IPS-18c (cell line): ENCODE measurements around the gene ASB11.
"Not testable (repeated sequence)": the region's sequence is repeated elsewhere in the genome, so short reads cannot be mapped to it uniquely, and the experiment has no call there.

ENCODE experiments used
- H3K4me3 ChIP-seq: 2 replicates; pipeline ENCODE4 v1.7.0; 2013; ENCODE audit warnings: low read depth, mild to moderate bottlenecking, low read length, moderate library complexity; ENCODE audit not compliant: insufficient read depth
- H3K9me3 ChIP-seq: one replicate; pipeline ENCODE4 v1.6.1; 2013; ENCODE audit warnings: mild to moderate bottlenecking, low read length, moderate library complexity; ENCODE audit not compliant: control insufficient read depth, insufficient read depth

Gene ASB11

GRCh38 chrX:15320297-15320696 lies 4.9 kb upstream of the ASB11 start:
- H3K9me3 ChIP-seq, result no peaks in the 10 kb centered on the region
- H3K4me3 ChIP-seq, result no peak overlapping the region

- no peaks in the 10 kb centered on the region for H3K9me3 ChIP-seq
- H3K4me3 ChIP-seq, result no peak overlapping the region
Observed at GRCh38 chrX:15319075-15319474, 3.6 kb upstream of the ASB11 start.

DNA sequence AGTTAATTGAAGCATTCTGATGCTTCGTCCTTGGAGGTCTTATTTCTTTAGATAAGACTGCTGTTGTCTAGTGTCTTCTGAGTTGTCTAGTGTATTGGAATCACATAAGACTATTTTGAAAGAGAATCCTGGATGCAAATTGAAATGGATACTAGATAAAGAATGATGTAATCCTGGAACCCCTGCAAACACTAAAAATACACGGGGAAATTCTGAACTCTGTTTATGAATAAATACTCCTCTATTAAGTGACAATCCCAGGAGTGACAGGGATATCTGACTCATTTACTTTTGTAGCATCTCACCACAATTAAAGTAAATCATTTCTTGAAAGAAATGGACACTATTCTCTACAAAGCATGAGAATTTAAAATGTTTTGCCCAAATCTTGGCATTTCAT lies 968 bp downstream of the ASB11 start:
- H3K4me3 ChIP-seq, result no peak overlapping the region
- H3K9me3 ChIP-seq, result no peaks in the 10 kb centered on the region

DNA sequence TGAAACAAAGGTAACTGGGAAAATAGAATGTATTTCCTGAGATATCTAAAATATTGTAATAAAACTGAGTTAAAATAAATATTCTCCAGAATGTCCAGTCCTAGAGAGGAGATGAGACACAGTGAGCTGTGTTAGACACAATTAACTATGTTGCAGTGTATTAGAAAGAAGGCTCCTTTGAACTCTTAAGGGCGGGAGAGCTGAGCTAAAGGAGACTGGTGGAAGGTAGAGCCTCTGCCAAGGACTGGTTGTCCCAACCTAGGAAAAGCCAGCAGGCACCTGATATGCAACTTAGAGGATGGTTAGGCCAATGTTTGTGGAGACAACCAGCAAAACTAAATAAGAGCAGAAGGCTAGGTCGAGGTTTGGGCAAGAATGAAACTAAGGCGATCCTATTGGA lies 4.3 kb downstream of the ASB11 start:
- H3K4me3 ChIP-seq, result no peak overlapping the region
- no peaks in the 10 kb centered on the region for H3K9me3 ChIP-seq

- Histone ChIP-seq H3K9me3 (no peaks in the 10 kb centered on the region), H3K4me3 (no peak overlapping the region)
Observed at GRCh38 chrX:15310117-15310516, 5.3 kb downstream of the ASB11 start.

GRCh38 chrX:15305899-15306298 lies 9.5 kb downstream of the ASB11 start:
- H3K9me3 ChIP-seq, H3K4me3 ChIP-seq: not testable (repeated sequence)

DNA sequence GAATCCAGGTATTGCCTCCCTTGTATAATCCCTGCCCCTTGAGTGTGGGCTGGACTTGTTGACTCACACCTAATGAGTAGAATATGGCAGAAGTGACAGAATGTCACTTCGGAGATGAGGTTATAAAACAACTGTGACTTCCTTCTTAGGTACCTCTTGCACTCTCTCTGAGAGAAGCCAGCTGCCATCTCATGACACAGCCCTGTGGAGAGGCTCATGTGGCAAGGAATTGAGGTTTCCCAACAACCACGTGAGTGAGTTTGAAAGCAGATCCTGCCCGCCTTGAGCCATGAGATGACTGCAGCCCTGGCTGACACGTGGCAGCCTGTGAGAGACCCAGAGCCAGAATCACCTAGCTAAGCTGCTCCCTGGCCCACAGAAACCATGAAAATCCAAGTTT lies 13.5 kb downstream of the ASB11 start:
- H3K9me3 ChIP-seq, result no peaks in the 10 kb centered on the region
- no peak overlapping the region for H3K4me3 ChIP-seq

GRCh38 chrX:15299941-15300851 lies 15.2 kb downstream of the ASB11 start:
- Histone ChIP-seq H3K4me3 (no peak overlapping the region), H3K9me3 (no peaks in the 10 kb centered on the region)

DNA sequence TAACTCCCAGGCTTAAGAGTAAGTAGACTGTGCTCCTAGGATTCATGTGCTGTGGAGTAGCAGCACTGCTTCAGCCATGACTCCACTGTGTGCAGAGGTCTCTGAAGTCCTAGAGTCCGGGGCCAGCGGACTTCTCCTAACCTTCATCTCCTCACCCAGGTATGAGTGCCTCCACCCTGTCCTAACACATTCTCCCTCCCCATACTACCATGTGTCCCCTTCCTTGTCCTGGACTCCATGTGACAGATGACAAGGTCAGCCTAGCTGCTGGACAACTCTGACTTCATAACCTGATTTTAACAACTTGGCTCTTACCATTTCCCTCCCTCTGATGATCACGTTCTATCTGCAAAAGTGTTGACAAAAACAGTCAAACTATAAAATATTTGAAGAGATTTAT lies 16.7 kb downstream of the ASB11 start:
- H3K9me3 ChIP-seq, result no peaks in the 10 kb centered on the region
- H3K4me3 ChIP-seq, result no peak overlapping the region

DNA sequence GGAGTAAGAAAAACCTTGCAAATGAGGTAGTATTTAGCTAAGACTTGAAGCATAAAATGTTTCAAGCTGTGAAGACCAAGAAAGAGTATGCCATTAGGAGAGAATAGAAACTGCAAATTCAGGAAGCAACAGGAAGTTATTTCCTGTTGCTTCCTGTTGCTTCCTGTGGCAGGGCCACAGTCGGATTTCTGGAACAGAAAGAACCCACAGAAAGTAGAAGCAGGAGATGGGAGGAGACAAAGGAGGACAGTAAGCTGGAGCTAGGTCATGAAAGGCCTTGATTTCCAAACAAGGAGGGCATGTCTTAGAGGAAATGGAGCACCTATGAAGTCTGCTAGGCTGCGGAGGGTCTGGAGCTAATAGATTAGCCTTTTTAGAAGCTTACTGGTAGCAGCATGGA lies 17.2 kb downstream of the ASB11 start:
- H3K9me3 ChIP-seq, result no peaks in the 10 kb centered on the region
- no peak overlapping the region for H3K4me3 ChIP-seq

DNA sequence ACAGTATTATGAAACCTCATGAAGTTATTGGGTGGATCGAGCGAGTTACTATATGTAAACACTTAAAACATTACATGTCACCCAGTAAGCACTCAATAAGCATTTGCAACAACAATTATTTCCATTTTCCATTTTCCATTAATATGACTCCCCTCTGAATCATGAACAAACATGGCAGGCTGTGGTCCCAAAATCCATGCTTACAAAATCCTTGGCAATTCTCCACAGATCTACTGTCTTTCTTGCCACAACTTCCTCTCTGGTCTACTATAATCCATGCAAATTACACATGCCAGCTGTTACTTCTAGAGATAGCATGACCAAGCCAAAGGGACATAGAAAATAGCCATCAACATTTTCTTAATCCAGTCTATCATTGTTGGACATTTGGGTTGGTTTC lies 22.0 kb downstream of the ASB11 start:
- no peak overlapping the region for H3K4me3 ChIP-seq
- no peaks in the 10 kb centered on the region for H3K9me3 ChIP-seq

GRCh38 chrX:15292861-15293260 lies 22.6 kb downstream of the ASB11 start:
- Histone ChIP-seq H3K4me3 (no peak overlapping the region), H3K9me3 (no peaks in the 10 kb centered on the region)

- Histone ChIP-seq H3K9me3 (peaks cover 4% of the 10 kb centered on the region), H3K4me3 (no peak overlapping the region)
Observed at GRCh38 chrX:15277604-15278003, 37.8 kb downstream of the ASB11 start.

DNA sequence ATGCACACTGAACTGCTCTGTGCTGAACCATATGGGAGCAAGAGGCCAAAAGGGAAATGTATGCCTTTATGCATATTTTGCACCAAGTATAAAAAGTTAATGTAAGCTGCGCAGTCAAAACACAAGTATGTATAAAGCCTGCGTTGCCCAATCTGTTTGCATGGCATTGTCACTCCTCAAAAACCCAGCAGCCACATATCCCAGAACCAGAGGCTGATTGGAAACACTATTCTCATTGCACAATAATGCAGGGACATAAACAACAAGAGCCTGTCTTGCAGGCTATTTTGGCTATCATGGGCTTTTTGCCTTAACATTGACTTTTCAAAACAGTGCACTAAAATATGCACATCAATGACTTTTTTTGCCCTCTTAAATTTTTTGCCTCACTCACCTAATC lies 40.5 kb downstream of the ASB11 start:
- Histone ChIP-seq H3K9me3 (peaks cover 4% of the 10 kb centered on the region), H3K4me3 (no peak overlapping the region)

- not testable (repeated sequence) for H3K9me3 ChIP-seq, H3K4me3 ChIP-seq
Observed at GRCh38 chrX:15273275-15273674, 42.2 kb downstream of the ASB11 start.

GRCh38 chrX:15271757-15272156 lies 43.7 kb downstream of the ASB11 start:
- Histone ChIP-seq H3K9me3 (peaks cover 4% of the 10 kb centered on the region), H3K4me3 (no peak overlapping the region)

DNA sequence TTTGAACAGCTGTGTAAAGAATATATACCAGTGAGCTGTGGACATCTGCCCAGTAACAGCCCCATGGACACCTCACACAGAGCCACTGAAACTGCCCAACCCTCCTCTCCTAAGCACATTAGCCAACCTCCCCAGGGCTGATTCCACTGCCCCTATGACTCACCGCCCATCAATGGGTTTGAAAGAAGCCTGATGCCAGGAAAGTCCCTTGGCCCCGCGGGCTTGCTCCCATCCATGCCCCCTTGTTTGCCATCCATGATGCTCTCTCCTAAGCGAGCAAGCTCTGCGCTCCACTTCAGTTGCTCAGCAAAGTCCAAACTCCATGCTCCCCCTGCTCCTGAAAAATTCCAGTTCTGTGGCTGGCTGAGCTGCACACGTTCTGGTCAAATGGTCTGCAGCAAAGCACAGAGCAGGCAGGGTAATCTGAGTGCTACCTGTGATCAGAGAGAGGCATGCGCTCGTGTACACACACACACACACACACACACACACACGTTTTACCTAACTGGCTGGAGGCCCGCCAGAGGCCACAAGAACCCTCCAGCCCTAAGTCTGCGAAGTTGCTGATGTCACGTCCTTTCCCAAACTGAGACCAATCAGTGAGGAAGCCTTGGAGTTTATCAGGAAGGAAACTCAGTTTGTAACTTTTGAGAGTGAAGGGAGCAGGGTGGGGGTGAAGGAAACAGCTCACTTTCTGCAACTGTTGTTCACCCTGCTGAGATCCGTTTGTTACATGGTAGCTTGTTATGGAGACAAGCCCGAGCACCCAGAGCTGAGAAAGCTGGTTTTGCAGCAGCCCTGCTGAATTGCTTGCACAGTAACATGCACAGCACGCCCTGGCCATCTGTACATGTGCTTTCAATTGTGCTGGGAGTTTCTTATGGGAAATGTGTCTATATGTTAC lies 45.6 kb downstream of the ASB11 start, which contains the start of gene ASB9:
TSS of gene ASB9 (minus strand) at position 466 of the 904 bp plus-strand sequence. CDS start at position 257, 209 bp downstream.
- H3K9me3 ChIP-seq, result peaks cover 6% of the 10 kb centered on the region
- H3K4me3 ChIP-seq, result no peak within 1 kb of the TSS

DNA sequence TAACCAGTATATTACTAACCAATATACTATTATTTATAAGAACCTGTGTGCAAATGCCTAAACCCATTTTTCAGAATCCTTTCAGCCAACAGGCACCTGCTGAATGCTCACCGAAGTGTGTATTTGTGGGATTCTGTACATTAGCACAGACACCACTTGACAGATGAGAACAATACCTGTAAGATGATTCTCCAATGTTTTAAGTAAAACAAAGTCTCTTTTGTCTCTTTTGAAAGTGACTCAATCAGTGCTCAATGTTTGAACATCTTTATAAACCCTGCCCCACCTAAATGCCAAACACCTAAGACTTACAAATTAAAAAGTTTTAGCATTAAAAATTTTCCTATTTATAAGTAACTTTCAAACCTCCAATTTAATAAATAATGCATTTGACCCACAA lies 46.3 kb downstream of the ASB11 start:
- Histone ChIP-seq H3K4me3 (no peak overlapping the region), H3K9me3 (peaks cover 6% of the 10 kb centered on the region)
